H9 (cell line): ENCODE measurements around the gene THOC7. TPM values are rescaled to one million over a fixed set of nuclear protein-coding genes. Genes with fewer than 3 reads are reported as not detected.

ENCODE experiments used
- DNase-seq: peaks from one replicate; pipeline ENCODE4 v3.0.0-alpha.2; 2017
- H2AFZ ChIP-seq: one replicate; pipeline ENCODE4 v1.6.1; 2013; ENCODE audit warnings: mild to moderate bottlenecking, low read length, control low read depth, moderate library complexity
- H2AK5ac ChIP-seq: 2 replicates; pipeline ENCODE4 v1.6.1; 2013; ENCODE audit warnings: low read length, control low read depth, mixed read lengths; ENCODE audit not compliant: insufficient read length
- H2BK120ac ChIP-seq: one replicate; pipeline ENCODE4 v1.6.1; 2013; ENCODE audit warnings: low read depth, mild to moderate bottlenecking, low read length, control low read depth, inconsistent platforms; ENCODE audit not compliant: poor library complexity, severe bottlenecking
- H2BK12ac ChIP-seq: 2 replicates; pipeline ENCODE4 v1.6.1; 2013; ENCODE audit warnings: low read length, control low read depth, mixed read lengths, low read depth; ENCODE audit not compliant: insufficient read length
- H2BK15ac ChIP-seq: 2 replicates; pipeline ENCODE4 v1.6.1; 2013; ENCODE audit warnings: low read depth, low read length, control low read depth
- H2BK20ac ChIP-seq: one replicate; pipeline ENCODE4 v1.6.1; 2013; ENCODE audit warnings: low read depth, mild to moderate bottlenecking, low read length, control low read depth, inconsistent platforms; ENCODE audit not compliant: poor library complexity, severe bottlenecking
- H2BK5ac ChIP-seq: 2 replicates; pipeline ENCODE4 v1.6.1; 2013; ENCODE audit warnings: low read length, control low read depth, mixed read lengths; ENCODE audit not compliant: insufficient read length
- H3K14ac ChIP-seq: 2 replicates; pipeline ENCODE4 v1.6.1; 2013; ENCODE audit warnings: low read length, control low read depth; ENCODE audit not compliant: insufficient read depth
- H3K18ac ChIP-seq: 2 replicates; pipeline ENCODE4 v1.6.1; 2013; ENCODE audit warnings: low read depth, mild to moderate bottlenecking, mixed read lengths, low read length, control low read depth; ENCODE audit not compliant: insufficient read length
- H3K23ac ChIP-seq: 2 replicates; pipeline ENCODE4 v1.6.1; 2013; ENCODE audit warnings: low read length, control low read depth, mixed read lengths, low read depth; ENCODE audit not compliant: insufficient read length
- H3K23me2 ChIP-seq: 2 replicates; pipeline ENCODE4 v1.6.1; 2013; ENCODE audit warnings: low read depth, mild to moderate bottlenecking, mixed read lengths, low read length, control low read depth; ENCODE audit not compliant: insufficient read length, poor library complexity, severe bottlenecking
- H3K27ac ChIP-seq: 2 replicates; pipeline ENCODE4 v1.5.1; 2013; ENCODE audit warnings: low read length, control low read depth, mixed read lengths, low read depth; ENCODE audit not compliant: insufficient read length
- H3K27me3 ChIP-seq: 2 replicates; pipeline ENCODE4 v1.6.1; 2013; ENCODE audit warnings: low read length, control low read depth, inconsistent platforms; ENCODE audit not compliant: insufficient read depth
- H3K4ac ChIP-seq: 2 replicates; pipeline ENCODE4 v1.6.1; 2013; ENCODE audit warnings: low read depth, mild to moderate bottlenecking, control low read depth, inconsistent platforms, low read length, moderate library complexity
- H3K4me1 ChIP-seq: 2 replicates; pipeline ENCODE4 v1.6.1; 2013; ENCODE audit warnings: low read length, control low read depth, inconsistent platforms; ENCODE audit not compliant: insufficient read depth
- H3K4me2 ChIP-seq: 2 replicates; pipeline ENCODE4 v1.6.1; 2013; ENCODE audit warnings: low read length, control low read depth, mixed read lengths; ENCODE audit not compliant: insufficient read length, insufficient read depth
- H3K56ac ChIP-seq: 2 replicates; pipeline ENCODE4 v1.6.1; 2013; ENCODE audit warnings: low read depth, mild to moderate bottlenecking, mixed read lengths, low read length, control low read depth; ENCODE audit not compliant: insufficient read length
- H3K79me1 ChIP-seq: 2 replicates; pipeline ENCODE4 v1.6.1; 2013; ENCODE audit warnings: low read depth, mild to moderate bottlenecking, moderate library complexity, low read length, control low read depth, inconsistent platforms; ENCODE audit not compliant: insufficient read depth, poor library complexity, severe bottlenecking
- H3K79me2 ChIP-seq: 2 replicates; pipeline ENCODE4 v1.6.1; 2013; ENCODE audit warnings: low read length, control low read depth, inconsistent platforms; ENCODE audit not compliant: insufficient read depth
- H3K9ac ChIP-seq: 2 replicates; pipeline ENCODE4 v1.6.1; 2013; ENCODE audit warnings: low read length, control low read depth, mixed read lengths; ENCODE audit not compliant: insufficient read length; ENCODE audit errors: extremely low read depth
- H3K9me3 ChIP-seq: one replicate; pipeline ENCODE4 v1.6.1; 2013; ENCODE audit warnings: low read depth, low read length, inconsistent platforms; ENCODE audit not compliant: control insufficient read depth
- H3T11ph ChIP-seq: one replicate; pipeline ENCODE4 v1.6.1; 2013; ENCODE audit warnings: mild to moderate bottlenecking, low read length, control low read depth, inconsistent platforms
- H4K20me1 ChIP-seq: one replicate; pipeline ENCODE4 v1.6.1; 2013; ENCODE audit not compliant: control insufficient read depth, insufficient read length, insufficient read depth
- H4K5ac ChIP-seq: 2 replicates; pipeline ENCODE4 v1.6.1; 2013; ENCODE audit warnings: low read depth, mild to moderate bottlenecking, mixed read lengths, low read length, control low read depth; ENCODE audit not compliant: insufficient read length
- H4K8ac ChIP-seq: replicated peaks from 2 replicates; pipeline ENCODE4 v1.6.1; 2013; ENCODE audit warnings: low read length, control low read depth, mixed read lengths, low read depth; ENCODE audit not compliant: insufficient read length
- H4K91ac ChIP-seq: 2 replicates; pipeline ENCODE4 v1.6.1; 2013; ENCODE audit warnings: low read depth, mild to moderate bottlenecking, moderate library complexity, mixed read lengths, low read length, control low read depth; ENCODE audit not compliant: insufficient read length
- H3K27ac Mint-ChIP-seq, 3 experiments: 2 replicates in 2 of 3; 3 replicates in 1 of 3; pipeline ENCODE4 v1.8.0; 2020 to 2021; ENCODE audit warnings: mixed read lengths in 3 of 3, mild to moderate bottlenecking in 1 of 3, moderate library complexity in 1 of 3
- H3K27me3 Mint-ChIP-seq: 2 replicates; pipeline ENCODE4 v1.8.0; 2021; ENCODE audit warnings: low read depth, mild to moderate bottlenecking, moderate library complexity, mixed read lengths
- H3K36me3 Mint-ChIP-seq, 3 experiments: 2 replicates in 2 of 3; 3 replicates in 1 of 3; pipeline ENCODE4 v1.8.0; 2020 to 2021; ENCODE audit warnings: low read depth in 3 of 3, mixed read lengths in 3 of 3; ENCODE audit not compliant: insufficient read depth in 1 of 3
- H3K4me1 Mint-ChIP-seq, 2 experiments: 2 replicates each; pipeline ENCODE4 v1.8.0; 2020; ENCODE audit warnings: mixed read lengths in 2 of 2
- H3K4me3 Mint-ChIP-seq, 2 experiments: 2 replicates in 1 of 2; 3 replicates in 1 of 2; pipeline ENCODE4 v1.8.0; 2020 to 2021; ENCODE audit warnings: mild to moderate bottlenecking in 2 of 2, mixed read lengths in 2 of 2, moderate library complexity in 1 of 2
- H3K9me3 Mint-ChIP-seq, 2 experiments: 2 replicates in 1 of 2; 3 replicates in 1 of 2; pipeline ENCODE4 v1.8.0; 2020; ENCODE audit warnings: mild to moderate bottlenecking in 2 of 2, mixed read lengths in 2 of 2, moderate library complexity in 1 of 2
- CTCF ChIP-seq: fragments of 200-600 bp; sonication (generic); conservative IDR thresholded peaks from 3 replicates; pipeline ENCODE4 v1.8.0; 2021; ENCODE audit warnings: antibody characterized with exemption, mild to moderate bottlenecking
- WGBS: extraction: QIAGEN DNeasy Blood & Tissue Kit; methylation state at CpG from one replicate; pipeline ENCODE4 v1.1.7; 2013; ENCODE audit warnings: missing lambda C conversion rate, low lambda C conversion rate, mixed read lengths; ENCODE audit not compliant: insufficient read length; ENCODE audit errors: extremely low coverage; 5-methylcytosine and 5-hydroxymethylcytosine counted together
- total RNA-seq: library from RNA; stranded (reverse); gene quantifications from 2 replicates; pipeline ENCODE4 v1.2.1, GENCODE V29; 2021

The THOC7 gene
- total RNA-seq, 1 experiment from 2014 or later: 63.3 TPM

DNA sequence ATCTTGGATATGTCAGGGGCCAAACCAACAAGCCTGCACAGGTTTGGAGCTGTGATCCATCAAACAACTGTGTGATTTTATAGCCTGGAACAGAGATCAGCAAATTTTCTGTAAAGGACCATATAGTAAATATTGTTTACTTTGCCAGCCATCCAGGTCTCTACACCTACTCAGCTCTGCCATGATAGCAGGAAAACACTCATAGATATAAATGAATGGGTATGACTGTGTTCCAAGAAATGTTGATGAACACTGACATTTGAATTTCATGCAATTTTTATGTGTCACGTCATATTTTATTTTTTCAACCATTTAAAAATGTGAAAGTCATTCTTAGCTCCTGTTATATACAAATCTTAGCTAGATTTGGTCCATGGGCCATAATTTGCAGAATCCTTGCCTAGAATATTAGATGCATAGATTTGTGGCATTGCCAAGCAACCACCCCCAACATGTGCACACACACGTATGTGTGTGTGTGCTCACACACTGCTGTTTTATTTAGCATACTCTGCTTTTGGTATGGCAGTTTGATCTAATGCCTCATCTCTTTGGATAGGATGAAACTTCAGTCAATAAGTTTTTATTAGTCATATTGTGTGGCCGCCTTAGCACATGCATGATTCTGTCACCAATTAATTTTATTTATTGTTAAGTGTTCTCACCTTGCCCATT, 6.5 kb upstream of the THOC7 start:
- no peak for DNase-seq
- H3K79me1 ChIP-seq: peaks cover under 1% of the 10 kb centered on the region
- Mint-ChIP-seq H3K4me1 (peaks cover 18 to 23% of the 10 kb centered on the region in 2 experiments), H3K9me3 (no peaks in the 10 kb centered on the region), H3K36me3 (peaks cover 0 to 19% (median 19%) of the 10 kb centered on the region in 3 experiments; a peak in 4 of 7 replicates), H3K27ac (no peak overlapping the region), H3K27me3 (no peaks in the 10 kb centered on the region), H3K4me3 (no peak overlapping the region)
- no peak overlapping the region for H2AFZ ChIP-seq
- H2BK120ac ChIP-seq: no peak overlapping the region
- no peak overlapping the region for H3K18ac ChIP-seq
- H2BK15ac ChIP-seq: no peak overlapping the region
- no peak overlapping the region for H4K5ac ChIP-seq
- H3K4ac ChIP-seq: no peak overlapping the region
- no peak overlapping the region for H4K8ac ChIP-seq
- H2BK20ac ChIP-seq: no peak overlapping the region
- no peaks in the 10 kb centered on the region for H4K20me1 ChIP-seq
- H2BK12ac ChIP-seq: no peak overlapping the region
- peaks cover 9% of the 10 kb centered on the region for H3K4me1 ChIP-seq
- no peak overlapping the region for H3K4me2 ChIP-seq
- H3K27me3 ChIP-seq: no peaks in the 10 kb centered on the region
- H3K14ac ChIP-seq: no peak overlapping the region
- peaks cover 2% of the 10 kb centered on the region; the same call in 1 of the 2 replicates for H3K79me2 ChIP-seq
- no peak overlapping the region for H3K9ac ChIP-seq
- H2AK5ac ChIP-seq: no peak overlapping the region
- TF ChIP-seq CTCF: no peak
- H3T11ph ChIP-seq: no peak overlapping the region
- H3K9me3 ChIP-seq: no peaks in the 10 kb centered on the region
- no peak overlapping the region for H3K23ac ChIP-seq
- H3K27ac ChIP-seq: no peak overlapping the region
- no peaks in the 10 kb centered on the region for H3K23me2 ChIP-seq
- H3K56ac ChIP-seq: no peak overlapping the region
- no peak overlapping the region for H4K91ac ChIP-seq
- WGBS: no CpG with 5 or more reads among the region's 3 CpGs
- H2BK5ac ChIP-seq: no peak overlapping the region
